Calu3 (cell line): ENCODE results near the gene RAB10. TPM values are rescaled to one million over a fixed set of nuclear protein-coding genes. Genes with fewer than 3 reads are reported as not detected.

Experiments used
- BruUV-seq: library from RNA; stranded (reverse); fragments of 400-500 nt; replicated peaks from 2 replicates; lab custom pipeline; 2021; lab: Mats Ljungman, UMichigan
- CTCF ChIA-PET: fragments of 300-600 bp; sonication (Branson Sonifier 250); formaldehyde crosslinking; loops from one replicate; lab custom pipeline; 2022; ENCODE audit warnings: antibody characterized with exemption; lab: Charles Lee
- DNase-seq: peaks from one replicate; pipeline ENCODE4 v3.0.0; 2022
- H3K27ac Mint-ChIP-seq: one replicate; pipeline ENCODE4 v1.8.0; 2022; ENCODE audit warnings: mixed read lengths; ENCODE audit not compliant: unreplicated experiment
- H3K27me3 Mint-ChIP-seq: one replicate; pipeline ENCODE4 v1.8.0; 2022; ENCODE audit warnings: mixed read lengths; ENCODE audit not compliant: unreplicated experiment
- H3K36me3 Mint-ChIP-seq: one replicate; pipeline ENCODE4 v1.8.0; 2022; ENCODE audit warnings: mild to moderate bottlenecking, moderate library complexity, mixed read lengths; ENCODE audit not compliant: insufficient read depth, unreplicated experiment
- H3K4me1 Mint-ChIP-seq: one replicate; pipeline ENCODE4 v1.8.0; 2022; ENCODE audit warnings: mild to moderate bottlenecking, low read depth, mixed read lengths; ENCODE audit not compliant: unreplicated experiment
- H3K4me3 Mint-ChIP-seq: one replicate; pipeline ENCODE4 v1.8.0; 2022; ENCODE audit warnings: mild to moderate bottlenecking, low read depth, moderate library complexity, mixed read lengths; ENCODE audit not compliant: unreplicated experiment
- H3K9me3 Mint-ChIP-seq: one replicate; pipeline ENCODE4 v1.8.0; 2022; ENCODE audit warnings: low read depth, mixed read lengths; ENCODE audit not compliant: unreplicated experiment
- CTCF ChIP-seq: fragments of 200-600 bp; IDR thresholded peaks from one replicate; pipeline ENCODE4 v1.8.0; 2022; ENCODE audit warnings: antibody characterized with exemption; ENCODE audit not compliant: unreplicated experiment
- intact Hi-C: fragments of 100-400 bp; cut with micrococcal nuclease; formaldehyde crosslinking; loops from one replicate; pipeline ENCODE4 v1.10.0; 2022; ENCODE audit not compliant: unreplicated experiment
- total RNA-seq: library from RNA; stranded (reverse); gene quantifications from 2 replicates; pipeline ENCODE4 v1.2.3, GENCODE V29; 2022

Gene RAB10
- total RNA-seq, 1 experiment from 2014 or later: 149 TPM

DNA sequence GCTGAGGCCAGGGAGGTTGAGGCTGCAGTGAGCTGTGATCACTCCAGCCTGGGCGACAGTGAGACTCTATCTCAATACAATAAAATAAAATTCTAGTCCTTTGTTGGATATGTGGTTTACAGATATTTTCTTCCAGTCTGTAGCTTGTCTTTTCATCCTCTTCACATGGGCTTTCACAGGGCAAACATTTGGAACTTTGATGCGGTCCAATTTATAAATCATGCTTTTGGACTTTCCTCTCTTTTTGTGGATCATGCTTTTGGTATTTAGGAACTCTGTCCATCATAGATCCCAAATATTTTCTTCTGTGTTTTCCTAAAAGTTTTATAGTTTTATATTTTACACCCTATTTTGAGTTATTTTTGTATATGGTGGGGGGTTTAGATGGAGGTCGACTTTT, 14.9 kb downstream of the RAB10 start:
- H3K4me3 Mint-ChIP-seq: no peak overlapping the region
- CTCF ChIA-PET: interaction anchor here (0.7 kb wide), 1 partner anchor 78 kb away, joined by 6 read pairs; no protein-coding TSS in a partner anchor
- DNase-seq: no peak
- H3K4me1 Mint-ChIP-seq: peaks cover 19% of the 10 kb centered on the region
- no peaks in the 10 kb centered on the region for H3K27me3 Mint-ChIP-seq
- peaks cover 1% of the 10 kb centered on the region for H3K36me3 Mint-ChIP-seq
- no TSS peak for BruUV-seq
- intact Hi-C loops: no loop called here
- no peak for TF ChIP-seq CTCF
- H3K27ac Mint-ChIP-seq: no peak overlapping the region
- H3K9me3 Mint-ChIP-seq: no peaks in the 10 kb centered on the region

GRCh38 chr2:26049641-26050040, 15.8 kb downstream of the RAB10 start:
- no peaks in the 10 kb centered on the region for H3K27me3 Mint-ChIP-seq
- DNase-seq: no peak
- H3K4me3 Mint-ChIP-seq: no peak overlapping the region
- no TSS peak for BruUV-seq
- CTCF ChIA-PET: interaction anchor here (0.7 kb wide), 1 partner anchor 78 kb away, joined by 6 read pairs; no protein-coding TSS in a partner anchor
- no peaks in the 10 kb centered on the region for H3K9me3 Mint-ChIP-seq
- intact Hi-C loops: no loop called here
- peaks cover 14% of the 10 kb centered on the region for H3K4me1 Mint-ChIP-seq
- H3K36me3 Mint-ChIP-seq: peaks cover 6% of the 10 kb centered on the region
- H3K27ac Mint-ChIP-seq: no peak overlapping the region
- TF ChIP-seq CTCF: no peak

- CTCF ChIA-PET: interaction anchor here (0.6 to 0.7 kb wide), 2 partner anchors 16 to 247 kb away, joined by 3 to 5 read pairs; no protein-coding TSS in a partner anchor
- DNase-seq: no peak
- H3K4me3 Mint-ChIP-seq: no peak overlapping the region
- H3K9me3 Mint-ChIP-seq: no peaks in the 10 kb centered on the region
- no peak overlapping the region for H3K27ac Mint-ChIP-seq
- peaks cover 21% of the 10 kb centered on the region for H3K4me1 Mint-ChIP-seq
- peaks cover 6% of the 10 kb centered on the region for H3K36me3 Mint-ChIP-seq
- no peak for TF ChIP-seq CTCF
- no peaks in the 10 kb centered on the region for H3K27me3 Mint-ChIP-seq
- no TSS peak for BruUV-seq
- intact Hi-C loops: no loop called here
Observed at GRCh38 chr2:26052740-26053139, 18.9 kb downstream of the RAB10 start.

DNA sequence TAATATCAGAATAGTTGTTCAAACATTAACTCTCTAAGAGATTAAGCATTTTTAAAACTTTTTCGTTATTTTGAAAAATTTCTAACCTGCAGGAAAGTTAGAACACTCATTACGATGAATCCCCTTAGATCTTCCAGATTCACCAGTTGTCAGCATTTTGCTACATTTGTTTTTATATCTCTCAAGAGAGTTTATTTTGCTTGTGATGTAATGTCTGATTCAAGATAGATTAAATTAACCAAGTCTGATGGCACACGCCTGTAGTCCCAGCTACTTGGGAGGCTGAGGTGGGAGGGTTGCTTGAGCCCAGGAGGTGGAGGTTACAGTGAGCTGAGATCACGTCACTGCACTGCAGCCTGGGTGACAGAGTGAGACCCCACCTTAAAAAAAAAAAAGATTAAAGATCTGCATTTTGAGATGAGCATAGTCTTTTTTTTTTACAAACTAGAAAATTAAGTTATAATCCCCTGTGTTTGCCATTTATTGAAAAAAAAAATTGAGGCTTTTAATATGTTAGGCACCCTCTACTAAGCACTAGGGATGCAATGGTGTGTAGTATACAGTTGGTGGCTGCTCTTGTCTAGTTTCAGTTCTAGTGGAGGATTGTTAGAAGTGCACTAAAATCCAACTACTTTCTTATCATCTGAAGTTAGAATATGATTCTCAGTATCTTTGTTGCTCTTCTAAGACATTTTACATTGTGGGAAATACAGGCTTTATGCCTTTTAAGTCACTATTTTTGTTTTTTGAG, 20.9 kb downstream of the RAB10 start:
- CTCF ChIA-PET: no interaction called here
- no peak overlapping the region for H3K27ac Mint-ChIP-seq
- intact Hi-C loops: no loop called here
- peaks cover 6% of the 10 kb centered on the region for H3K36me3 Mint-ChIP-seq
- no peak for DNase-seq
- peaks cover 29% of the 10 kb centered on the region for H3K4me1 Mint-ChIP-seq
- TF ChIP-seq CTCF: no peak
- no peaks in the 10 kb centered on the region for H3K9me3 Mint-ChIP-seq
- H3K4me3 Mint-ChIP-seq: no peak overlapping the region
- H3K27me3 Mint-ChIP-seq: no peaks in the 10 kb centered on the region
- no TSS peak for BruUV-seq
